A549 treated with Hydrocortisone at 1 μM for 4 hours (cell line): ENCODE measurements around the gene MRPL43. TPM values are rescaled to one million over a fixed set of nuclear protein-coding genes. Genes with fewer than 3 reads are reported as not detected.

Experiments
- total RNA-seq: library from RNA; stranded (reverse); fragments of 200-300 nt; extraction: Qiagen RNA extraction; gene quantifications from 5 replicates; pipeline ENCODE4 v1.2.3, GENCODE V29; 2022

MRPL43 gene
- total RNA-seq, result 72.5 to 96.0 TPM (median 93.9 TPM) in 5 replicates

DNA sequence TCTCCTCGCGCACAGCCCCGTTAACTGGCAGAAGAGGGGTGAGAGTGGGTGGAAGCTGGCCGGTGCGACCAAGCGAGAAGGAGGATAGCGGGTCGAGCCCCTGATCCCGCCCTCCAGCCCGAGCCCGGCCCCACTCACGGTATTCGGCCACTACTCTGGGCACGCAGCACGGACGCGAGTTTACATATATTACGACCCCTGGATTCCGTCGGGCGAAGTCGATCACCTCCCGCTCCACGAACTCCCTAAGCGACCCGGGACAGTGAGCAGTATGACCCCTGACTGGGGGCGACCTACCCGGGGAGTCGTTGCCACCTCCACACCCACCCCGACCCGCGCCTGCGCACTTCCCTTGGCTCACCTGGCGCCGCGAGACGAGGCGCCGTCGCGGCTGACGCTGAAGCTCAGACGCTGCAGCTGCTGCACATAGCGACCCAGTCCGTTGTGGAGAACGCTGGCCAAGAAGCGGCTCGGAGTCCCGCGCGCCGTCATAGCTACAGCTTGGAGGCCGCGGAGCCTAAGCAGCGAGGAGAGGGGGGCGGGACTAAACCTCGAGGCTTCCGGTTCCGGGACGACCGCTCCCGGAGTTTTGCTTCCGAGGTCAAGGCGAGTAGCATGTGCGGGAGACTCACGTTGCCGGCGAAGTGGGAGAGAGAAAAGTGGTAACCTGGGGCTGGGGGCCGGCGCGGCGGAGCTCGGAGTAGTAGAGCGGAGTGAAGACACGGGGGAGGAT, at the start of gene MRPL43, which contains the start of gene TWNK:
TSS of gene MRPL43 (minus strand) at position 546 of the 733 bp plus-strand sequence. CDS start at position 492, 54 bp downstream.
TSS of gene TWNK (plus strand) at position 592 of the 733 bp plus-strand sequence. CDS start 668 bp downstream, outside the sequence.

DNA sequence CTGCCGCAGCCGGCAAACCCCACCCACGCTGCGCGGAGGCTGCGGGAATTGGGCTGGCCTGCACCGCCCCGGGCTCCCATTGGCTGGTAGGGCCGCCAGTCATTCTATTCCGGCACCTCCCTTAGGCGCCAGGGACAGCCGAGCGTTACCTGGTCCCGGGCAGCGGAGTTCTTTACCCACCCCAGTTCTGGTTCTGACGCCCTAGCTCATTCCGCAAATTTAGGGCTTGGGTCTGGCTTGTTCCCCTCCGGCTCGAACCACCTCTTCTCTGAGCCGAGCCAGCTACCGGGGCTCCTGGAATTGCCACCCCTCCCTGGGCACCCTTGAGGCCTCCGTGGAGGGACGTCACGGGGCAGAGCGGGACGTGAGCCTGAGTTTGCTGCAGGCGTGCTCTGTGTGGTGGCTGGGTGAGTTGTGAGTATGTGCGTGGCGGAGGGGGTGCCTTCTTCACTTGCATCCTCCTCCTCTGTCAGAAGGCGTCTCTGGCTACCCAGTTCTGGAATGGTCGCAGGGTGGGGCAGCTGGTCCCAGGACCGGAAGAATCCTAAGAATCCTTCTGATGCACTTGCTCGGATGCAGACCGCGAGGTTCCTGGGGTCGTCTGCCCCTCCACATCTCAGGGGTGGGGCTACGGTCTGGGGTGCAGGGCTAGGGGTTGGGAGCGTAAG, 44.0 kb upstream of the MRPL43 start, which contains the start of the genes PDZD7 and SFXN3:
TSS of gene PDZD7 (minus strand) at position 2 of the 668 bp plus-strand sequence. CDS start 910 bp downstream, outside the sequence.
TSS of gene SFXN3 (plus strand) at position 107 of the 668 bp plus-strand sequence. CDS start 3,461 bp downstream, outside the sequence.

DNA sequence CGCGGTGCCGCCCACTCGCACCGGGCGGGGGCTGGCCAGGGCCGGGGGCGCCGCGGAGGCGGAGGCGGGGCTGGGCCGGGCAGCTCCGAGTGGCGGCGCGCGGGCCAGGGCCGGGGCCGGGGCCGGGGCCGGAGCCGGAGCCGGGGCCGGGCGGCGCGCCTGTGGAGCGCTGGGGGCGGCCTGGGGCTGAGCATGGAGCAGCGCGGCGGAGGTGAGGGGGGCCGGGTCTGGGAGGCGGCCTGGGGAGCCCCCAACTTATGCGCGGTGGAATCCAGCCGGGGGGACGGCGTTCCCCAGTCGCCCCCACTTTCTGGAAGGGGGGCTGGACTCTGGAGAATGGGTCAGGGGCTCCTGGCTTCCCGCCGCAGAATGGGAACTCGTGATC, 12.4 kb upstream of the MRPL43 start, which contains the start of gene LZTS2:
TSS of gene LZTS2 (plus strand) at position 67 of the 385 bp plus-strand sequence. CDS start 2,731 bp downstream, outside the sequence.

DNA sequence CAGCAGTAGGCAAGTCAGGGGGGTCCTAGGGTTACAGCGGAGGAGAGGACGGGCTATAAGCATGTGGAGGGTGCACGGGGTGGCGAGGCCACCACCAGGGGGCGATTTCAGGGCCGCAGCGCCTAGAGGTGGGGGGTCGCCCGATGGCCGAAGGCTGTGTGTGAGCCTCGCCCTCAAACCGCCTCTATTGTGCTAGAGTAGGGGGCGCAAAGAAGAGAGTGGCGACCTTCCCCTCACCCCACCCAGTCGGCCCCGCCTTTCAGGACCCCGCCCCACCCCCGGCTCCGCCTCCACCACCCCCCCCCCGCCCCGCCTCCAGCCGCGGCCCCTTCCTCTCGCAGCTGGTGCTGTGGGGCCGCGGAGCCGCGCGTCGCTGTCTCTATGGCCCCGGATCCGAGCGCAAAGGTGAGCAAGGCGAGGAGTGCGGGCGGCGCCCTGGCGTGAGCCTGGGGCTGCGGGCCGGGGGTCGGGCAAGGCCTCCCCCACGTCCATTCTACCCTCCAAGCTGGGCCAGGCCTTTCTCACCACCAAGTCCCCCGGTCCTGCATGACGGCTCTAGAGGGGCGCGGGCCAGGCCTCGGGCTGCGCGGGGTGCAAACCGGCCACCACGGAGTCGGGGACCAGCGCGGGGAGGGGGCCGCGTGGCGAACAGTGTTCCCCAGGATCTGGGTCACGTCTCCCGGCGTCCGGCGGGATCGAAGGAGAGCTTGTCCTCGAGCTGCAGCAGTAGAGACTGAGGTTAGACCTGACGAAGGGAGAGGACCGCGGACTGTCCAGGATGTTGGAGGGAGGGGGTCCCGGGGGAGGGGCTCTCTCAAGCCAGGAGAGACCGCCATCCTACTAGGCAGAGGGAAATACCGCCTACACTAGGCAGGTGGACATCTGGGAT, 17.9 kb downstream of the MRPL43 start, which contains the start of gene SEMA4G:
TSS of gene SEMA4G (plus strand) at position 318 of the 889 bp plus-strand sequence. CDS start 3,409 bp downstream, outside the sequence.

Other genes starting within 250 kb of the MRPL43 start
- gene PAX2, start 241.9 kb downstream of the MRPL43 start, total RNA-seq, result 0.21 to 0.26 TPM (median 0.21 TPM) in 5 replicates
- 8.0 to 10.8 TPM (median 9.5 TPM) in 5 replicates for gene SLF2, start 74.5 kb downstream of the MRPL43 start, total RNA-seq
- gene SEMA4G, start 18.0 kb downstream of the MRPL43 start, total RNA-seq, result 6.9 to 8.5 TPM (median 7.8 TPM) in 5 replicates
- 34.1 to 46.2 TPM (median 36.9 TPM) in 5 replicates for gene TWNK, start within 50 bp of the MRPL43 start, total RNA-seq
- gene LZTS2, start 12.3 kb upstream of the MRPL43 start, total RNA-seq, result 34.2 to 41.0 TPM (median 38.1 TPM) in 5 replicates
- gene PDZD7, start 43.6 kb upstream of the MRPL43 start, total RNA-seq, result 0.67 to 1.1 TPM (median 0.77 TPM) in 5 replicates
- gene SFXN3, start 43.7 kb upstream of the MRPL43 start, total RNA-seq, result 40.5 to 52.6 TPM (median 46.1 TPM) in 5 replicates
- gene KAZALD1, start 74.5 kb upstream of the MRPL43 start, total RNA-seq, result 2.4 to 3.5 TPM (median 2.8 TPM) in 5 replicates
- gene TLX1, start 143.8 kb upstream of the MRPL43 start, total RNA-seq, result not detected in 5 replicates
- gene LBX1, start 242.0 kb upstream of the MRPL43 start, total RNA-seq, result not detected in 5 replicates